AG08396 (cell line): ENCODE results near the gene LRFN2.

ENCODE experiments used
- DNase-seq: peaks from one replicate; pipeline ENCODE4 v3.0.0; 2012; ENCODE audit warnings: low spot score, mixed read lengths

The LRFN2 gene

DNA sequence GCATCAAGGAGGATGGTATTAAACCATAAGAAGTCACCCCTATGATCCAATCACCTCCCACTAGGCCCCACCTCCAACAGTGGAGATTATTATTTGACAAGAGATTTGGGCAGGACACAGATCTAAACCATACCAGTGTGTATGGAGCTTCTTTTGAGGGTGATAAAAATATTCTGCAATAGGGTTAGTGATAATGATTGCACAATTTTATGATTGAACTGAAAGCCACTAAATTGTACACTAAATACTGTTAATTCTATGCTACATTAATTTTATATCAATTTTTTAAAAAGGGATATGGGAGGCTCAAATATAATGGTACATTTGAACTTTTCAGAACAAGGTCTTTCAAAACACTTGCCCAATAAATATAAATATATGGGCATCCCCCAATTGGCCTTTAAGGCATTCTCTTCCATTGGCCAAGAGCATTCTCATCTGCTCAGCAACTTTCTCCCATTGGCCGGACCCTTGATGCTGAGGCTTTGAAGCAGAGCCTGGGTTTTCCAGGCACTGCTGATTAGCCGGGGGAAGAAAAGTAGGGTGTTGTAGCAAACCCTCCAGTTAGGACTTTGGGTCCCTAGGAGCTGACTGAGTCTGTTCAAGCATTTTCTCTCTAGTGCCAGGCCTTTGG lies 209.9 kb downstream of the LRFN2 start:
- no peak for DNase-seq

DNA sequence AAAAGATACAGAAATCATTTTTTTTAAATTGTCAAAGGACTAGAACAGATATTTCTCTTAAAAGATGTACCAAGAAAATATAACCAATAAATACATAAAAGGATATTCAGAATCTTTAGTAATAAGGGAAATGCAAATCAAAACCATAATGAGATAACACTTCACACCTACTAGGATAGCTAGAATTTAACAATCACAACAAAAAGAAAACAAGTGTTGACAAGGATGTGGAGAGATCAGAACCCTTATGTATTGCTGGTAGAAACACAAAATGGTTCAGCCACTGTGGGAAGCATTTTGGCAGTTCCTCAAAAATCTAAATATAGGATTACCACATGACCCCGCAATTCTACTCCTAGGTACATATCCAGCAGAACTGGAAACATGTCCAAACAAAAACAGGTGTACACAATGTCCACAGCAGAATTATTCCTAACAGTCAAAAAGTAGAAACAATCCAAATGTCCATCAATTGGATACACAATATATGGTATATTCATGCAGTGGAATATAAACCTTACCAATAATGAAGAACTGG lies 211.0 kb downstream of the LRFN2 start:
- DNase-seq = no peak

GRCh38 chr6:40373267-40373666 lies 213.9 kb downstream of the LRFN2 start:
- DNase-seq = no peak

GRCh38 chr6:40371621-40372020 lies 215.5 kb downstream of the LRFN2 start:
- DNase-seq = no peak

- no peak for DNase-seq
These were observed 216.1 kb downstream of the LRFN2 start for GRCh38 chr6:40371095-40371494.

GRCh38 chr6:40369891-40370290 lies 217.3 kb downstream of the LRFN2 start:
- no peak for DNase-seq

DNA sequence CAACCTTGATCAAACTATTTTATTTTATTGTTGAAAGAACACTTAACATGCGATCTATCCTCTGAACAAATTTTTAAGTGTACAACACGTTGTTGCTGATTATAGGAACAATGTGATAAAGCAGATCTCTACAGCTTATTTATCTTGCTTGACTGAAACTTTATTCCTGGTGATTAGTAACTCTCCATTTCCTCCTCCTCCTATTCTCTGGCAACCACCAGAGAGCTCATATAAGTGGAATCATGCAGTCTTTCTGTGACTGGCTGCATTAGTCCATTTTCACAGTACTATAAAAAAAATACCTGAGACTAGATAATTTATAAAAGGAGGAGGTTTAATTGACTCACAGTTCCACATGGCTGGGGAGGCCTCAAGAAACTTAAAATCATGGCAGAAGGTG lies 218.1 kb downstream of the LRFN2 start:
- no peak for DNase-seq

DNA sequence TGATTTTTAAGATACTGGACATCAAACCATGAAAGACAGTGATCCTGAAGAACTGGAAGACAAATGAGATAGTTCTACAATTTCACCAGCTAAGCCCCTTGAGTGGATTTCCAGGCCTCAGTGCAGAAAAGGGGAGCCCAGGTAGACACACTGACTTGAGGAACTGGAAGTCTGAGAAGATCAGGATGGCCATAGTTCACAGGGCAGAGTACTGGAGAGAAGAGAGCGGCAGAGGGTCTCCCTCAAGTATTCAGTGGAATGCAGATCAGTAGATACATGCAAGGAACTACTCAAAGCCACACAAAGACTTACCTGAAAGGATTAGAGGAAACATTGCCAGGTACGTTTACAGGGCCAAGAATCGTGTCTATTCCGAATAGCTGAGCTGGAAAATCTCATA lies 224.3 kb downstream of the LRFN2 start:
- no peak for DNase-seq

DNA sequence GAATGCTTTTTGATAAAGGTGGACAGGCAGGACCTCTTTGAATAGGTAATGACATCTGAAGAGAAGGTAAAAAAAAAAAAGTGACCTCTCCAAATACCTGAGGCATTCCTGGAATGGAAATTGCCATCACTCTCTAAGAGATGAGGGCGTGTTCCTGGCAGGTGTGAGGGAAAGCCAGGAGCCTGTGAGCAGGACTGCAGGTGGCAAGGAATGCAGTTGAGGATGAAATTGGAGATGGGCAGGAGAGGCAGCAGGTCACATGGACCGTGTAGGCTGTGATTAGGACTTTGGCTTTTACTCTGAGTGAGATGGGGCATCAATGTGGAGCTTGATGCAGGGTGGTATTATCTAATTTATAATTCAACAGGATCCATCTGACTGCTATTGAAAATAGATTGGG lies 227.4 kb downstream of the LRFN2 start:
- no peak for DNase-seq

DNA sequence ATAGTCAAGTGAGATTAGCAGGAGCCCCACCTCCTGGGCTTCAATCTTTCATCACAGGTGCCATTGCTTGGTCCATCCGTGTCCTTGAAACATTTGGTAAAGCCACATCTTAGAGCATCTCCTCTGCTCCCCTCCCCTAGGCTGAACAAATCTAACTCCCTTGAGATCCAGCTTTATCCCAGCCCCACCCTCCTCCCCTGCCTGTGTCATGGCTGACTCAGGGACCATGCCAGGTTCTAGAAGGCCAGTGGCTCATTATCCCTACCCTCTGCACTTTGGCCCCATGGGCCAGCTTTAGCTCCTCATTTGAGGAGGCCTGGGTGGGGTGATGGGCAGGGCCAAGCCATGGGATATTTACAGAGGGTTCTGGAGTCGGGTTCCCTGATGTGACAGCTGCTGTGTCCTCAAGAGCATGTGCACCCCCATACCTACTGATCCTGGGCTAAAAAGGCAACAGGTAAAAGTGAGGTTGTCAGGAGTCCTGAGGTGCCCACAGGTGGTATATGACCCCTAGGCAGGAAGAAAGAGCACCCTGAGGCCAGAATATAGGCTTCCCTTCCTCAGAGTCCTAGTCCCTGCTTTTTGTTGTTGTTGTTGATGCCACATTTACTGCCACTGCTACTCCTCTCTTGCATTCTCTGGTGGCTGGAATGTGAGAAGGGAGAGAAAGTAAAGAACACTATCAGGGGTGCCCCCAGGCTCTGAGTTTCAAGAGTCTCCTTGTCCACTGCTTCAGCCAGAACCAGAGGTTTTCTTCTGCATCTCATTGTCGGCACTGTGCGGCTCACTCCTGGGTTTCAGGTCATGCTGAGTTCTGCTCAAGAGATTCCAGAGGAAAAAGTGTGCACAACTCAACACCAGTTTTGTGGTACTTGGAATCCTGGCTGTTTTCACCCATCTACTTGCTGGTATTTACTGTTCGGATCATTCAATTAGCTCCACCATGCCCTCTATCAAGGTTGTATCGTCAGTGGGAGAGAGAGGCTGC lies 228.4 kb downstream of the LRFN2 start:
- DNase-seq = no peak

DNA sequence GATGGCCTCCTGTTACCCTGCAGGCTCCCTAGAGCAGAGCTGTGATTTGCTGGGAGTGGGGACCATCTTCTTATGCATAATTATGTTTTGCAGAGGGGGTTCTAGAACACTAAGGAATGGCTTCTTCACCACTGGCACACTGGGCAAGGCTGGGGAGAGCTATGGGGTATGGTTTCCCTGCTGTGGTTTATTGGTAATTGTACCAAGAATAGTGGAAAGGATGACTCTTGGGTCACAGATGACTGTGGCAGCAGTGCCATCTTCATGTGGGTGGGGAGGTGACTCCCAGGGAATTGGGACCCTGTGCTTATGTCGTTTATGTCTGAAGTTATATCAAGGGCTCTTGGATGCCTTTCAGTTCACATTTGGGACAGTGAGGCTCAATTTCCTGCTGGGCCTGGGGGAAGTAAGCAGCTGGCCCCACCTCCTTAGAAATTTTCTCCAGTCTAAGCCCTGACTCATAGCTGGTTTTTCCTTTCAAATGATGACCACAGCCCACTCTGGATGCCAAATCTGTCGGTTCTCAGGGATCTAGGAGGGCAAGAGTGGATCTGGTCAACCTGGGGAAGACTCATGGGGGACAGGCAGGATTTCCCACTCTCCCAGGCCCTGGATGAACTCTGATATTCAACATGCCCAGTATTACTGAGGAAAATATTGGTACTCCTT lies 230.8 kb downstream of the LRFN2 start:
- DNase-seq = no peak

GRCh38 chr6:40355532-40355931 lies 231.6 kb downstream of the LRFN2 start:
- no peak for DNase-seq

- DNase-seq = no peak
These were observed 232.1 kb downstream of the LRFN2 start for GRCh38 chr6:40355066-40355465.

DNA sequence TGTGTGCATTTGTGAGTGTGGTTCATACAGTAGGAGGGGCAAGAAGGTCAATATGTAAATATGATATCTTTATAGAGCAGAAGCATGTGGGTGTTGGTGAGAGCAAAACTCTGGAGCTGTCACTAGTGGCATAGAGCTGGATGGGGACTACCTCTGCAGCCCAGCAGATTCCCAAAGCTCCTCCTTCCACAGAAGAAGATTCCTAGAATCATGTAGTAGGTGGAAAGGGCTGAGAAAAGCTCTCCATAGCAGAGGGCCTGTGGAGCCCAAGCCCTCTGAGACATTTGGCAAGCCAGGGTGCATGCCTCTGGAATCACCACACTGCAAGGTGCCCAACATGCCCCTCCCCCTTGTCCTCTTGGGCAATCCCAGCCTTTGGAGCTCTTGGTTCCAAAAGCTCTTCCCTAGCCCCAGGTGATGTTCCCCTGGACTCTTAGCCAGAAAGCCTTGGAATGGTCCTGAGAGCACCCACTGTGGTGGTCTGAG lies 233.2 kb downstream of the LRFN2 start:
- no peak for DNase-seq

DNA sequence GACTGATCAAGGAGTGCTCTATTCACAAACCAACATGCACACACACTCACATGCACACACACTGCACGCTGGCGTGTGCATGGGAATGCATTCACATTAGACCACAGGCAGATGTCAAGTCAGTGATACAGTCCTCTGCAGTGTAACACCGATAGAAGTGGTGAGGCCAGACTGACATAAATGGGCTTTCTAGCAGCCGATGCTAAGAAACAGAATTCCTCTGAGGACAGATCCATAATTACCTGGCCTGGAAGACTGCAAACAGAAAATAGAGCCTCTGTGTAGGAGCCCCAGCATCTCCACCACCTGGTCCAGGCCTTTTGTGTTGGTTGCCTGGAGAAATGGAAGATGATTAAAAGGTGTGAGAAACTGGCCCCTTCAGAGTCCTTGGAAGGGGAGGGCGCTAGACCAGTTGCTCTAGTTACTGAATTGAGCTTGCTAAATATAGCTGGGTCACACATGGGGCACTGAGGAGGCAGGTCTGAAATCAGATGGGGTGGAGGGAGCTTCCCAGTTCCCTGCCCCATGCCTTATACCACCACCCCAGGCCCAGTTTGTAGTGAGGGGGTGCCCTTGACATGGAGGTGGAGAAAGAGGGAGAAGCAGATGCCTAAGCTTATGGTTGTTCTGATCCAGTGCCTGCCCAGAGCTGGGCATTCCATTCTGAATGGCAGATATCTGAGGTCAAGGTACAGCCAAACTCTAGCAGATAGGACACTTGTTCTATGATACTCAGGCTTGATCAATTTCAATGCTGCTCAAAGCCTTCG lies 233.8 kb downstream of the LRFN2 start:
- no peak for DNase-seq

DNA sequence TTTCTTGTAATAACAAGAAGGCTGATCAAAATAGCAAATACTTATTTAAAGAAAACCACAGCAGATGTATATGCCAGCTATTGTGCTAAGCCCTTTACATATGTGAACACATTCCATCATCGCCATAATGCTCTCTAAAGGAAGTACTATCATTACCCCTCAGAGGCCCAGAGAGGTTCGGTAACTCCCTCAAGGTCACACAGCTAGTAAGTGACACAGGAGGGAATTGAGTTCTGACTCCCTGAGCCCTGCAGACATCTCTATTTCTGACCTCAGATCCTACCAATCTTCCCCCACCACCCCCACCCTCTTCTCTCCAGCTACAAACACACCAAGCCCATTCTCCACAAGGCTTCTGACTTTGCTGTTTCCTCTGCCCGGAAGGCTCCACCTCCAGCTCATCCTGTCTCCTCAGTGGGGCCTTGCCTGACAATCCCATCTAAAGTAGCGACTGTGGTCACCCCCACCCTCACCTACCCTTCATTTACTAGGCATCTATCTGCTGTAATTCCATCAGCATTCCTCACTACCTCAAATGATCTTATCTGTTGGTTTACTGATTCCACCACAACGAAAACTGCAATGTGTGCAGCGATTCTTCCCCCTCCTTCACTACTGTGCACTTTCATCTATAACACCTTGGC lies 234.5 kb downstream of the LRFN2 start:
- no peak for DNase-seq

DNA sequence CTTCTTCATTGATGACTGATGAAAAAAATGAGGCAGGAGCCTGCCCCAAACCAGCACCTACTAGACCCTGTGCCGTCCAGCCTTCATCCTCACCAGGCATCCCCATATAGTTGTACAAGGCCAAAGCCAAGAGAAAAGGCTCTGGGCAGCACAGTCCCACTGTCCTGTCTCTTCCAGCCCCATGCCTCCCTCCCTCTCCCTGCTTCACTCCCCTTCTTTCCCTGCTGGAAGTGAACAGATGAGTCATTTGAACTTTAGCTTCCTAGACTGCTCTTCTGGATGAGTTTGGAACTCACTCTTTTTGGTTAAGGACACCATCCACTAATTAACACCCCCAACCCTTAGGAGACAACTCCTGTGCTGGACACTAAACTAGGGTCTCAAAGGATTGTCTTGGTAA lies 235.2 kb downstream of the LRFN2 start:
- no peak for DNase-seq

DNA sequence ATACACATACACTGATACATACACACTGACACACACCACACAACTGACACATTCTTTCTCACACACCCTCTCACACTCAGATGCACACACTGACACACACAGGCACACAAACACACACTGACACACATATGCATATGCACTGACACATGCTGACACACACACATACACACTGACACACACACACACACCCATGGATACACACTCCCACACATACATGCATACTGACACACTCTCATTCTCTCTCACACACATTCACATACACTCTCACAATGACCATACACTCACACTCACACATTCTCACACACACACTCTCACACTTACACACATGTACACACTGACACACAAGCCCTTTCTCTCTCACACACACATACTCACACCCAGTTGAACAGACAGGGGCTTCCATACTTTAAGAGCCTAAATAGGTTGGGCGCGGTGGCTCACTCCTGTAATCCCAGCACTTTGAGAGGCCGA lies 236.4 kb downstream of the LRFN2 start:
- no peak for DNase-seq

GRCh38 chr6:40349901-40350746 lies 237.0 kb downstream of the LRFN2 start:
- no peak for DNase-seq
